ENCODE results near the gene AP3D1.

- TF ChIP-seq CTCF (IDR thresholded peaks at IDR 0.05; ENCODE audit: insufficient read depth, low read depth, low read length) (no peak), EZH2 (IDR thresholded peaks at IDR 0.05; ENCODE audit: insufficient read depth, low read length) (no peak)
Observed at GRCh38 chr19:2072757-2073551, 78.4 kb downstream of the AP3D1 start.

Data from astrocyte (in vitro differentiated cells and primary cell).